Peyer's patch (tissue), 4 donors: ENCODE data around the gene ANKRD40CL. TPM values are rescaled to one million over a fixed set of nuclear protein-coding genes. Genes with fewer than 3 reads are reported as not detected.

Experiments used
- DNase-seq, 3 donors: peaks; one replicate each; pipeline ENCODE4 v3.0.0-alpha.2; 2017 to 2019
- H3K27ac ChIP-seq, 4 donors: fragments of 200-600 bp; sonication (generic); one replicate each; pipeline ENCODE4 v1.5.1; 2016 to 2019
- H3K27me3 ChIP-seq, 2 donors: fragments of 200-600 bp; sonication (generic); one replicate each; pipeline ENCODE4 v1.5.1; 2019
- H3K36me3 ChIP-seq, 3 donors: fragments of 200-600 bp; sonication (generic); one replicate each; pipeline ENCODE4 v1.5.1; 2016 to 2019
- H3K4me1 ChIP-seq, 4 donors: fragments of 200-600 bp; sonication (generic); one replicate each; pipeline ENCODE4 v1.5.1; 2016 to 2019
- H3K4me3 ChIP-seq, 4 donors: fragments of 200-600 bp; sonication (generic); 1 replicate in 3 of 4; 2 replicates in 1 of 4; pipeline ENCODE4 v1.5.1; 2016 to 2019; ENCODE audit warnings: mild to moderate bottlenecking in 1 of 4
- H3K9me3 ChIP-seq, 4 donors: fragments of 200-600 bp; sonication (generic); one replicate each; pipeline ENCODE4 v1.5.1; 2016 to 2019; ENCODE audit warnings: mild to moderate bottlenecking in 1 of 4
- CTCF ChIP-seq, 6 experiments: fragments of 450-650 bp in 4 of 6; fragments of 200-600 bp in 2 of 6; sonication (generic) in 1 of 6; IDR thresholded peaks; one replicate each; pipeline ENCODE4 v1.5.1; 2017 to 2019; ENCODE audit warnings: antibody characterized with exemption in 6 of 6, mild to moderate bottlenecking in 3 of 6, moderate library complexity in 1 of 6
- POLR2A ChIP-seq, 2 donors: fragments of 450-650 bp; IDR thresholded peaks; one replicate each; pipeline ENCODE4 v1.5.1; 2017; ENCODE audit warnings: antibody characterized with exemption in 2 of 2, mild to moderate bottlenecking in 2 of 2, moderate library complexity in 2 of 2
- total RNA-seq, 4 donors: library from RNA; depleted of rRNA; stranded (reverse); fragments of >200 nt; gene quantifications; one replicate each; pipeline ENCODE4 v1.1.0, GENCODE V29; 2016

The ANKRD40CL gene
- total RNA-seq, 4 donors from 2014 or later, result 9.9 to 150 (median 139) TPM

- Histone ChIP-seq H3K27ac (no peak overlapping the region), H3K4me1 (no peaks in the 10 kb centered on the region), H3K9me3 (no peaks in the 10 kb centered on the region), H3K36me3 (no peaks in the 10 kb centered on the region), H3K4me3 (no peak overlapping the region), H3K27me3 (no peaks in the 10 kb centered on the region)
- DNase-seq, result no peak
- TF ChIP-seq CTCF (IDR thresholded peaks at IDR 0.05) (no peak), POLR2A (IDR thresholded peaks at IDR 0.05) (no peak)
Observed at GRCh38 chr17:50794361-50794760, 27.0 kb upstream of the ANKRD40CL start.

GRCh38 chr17:50793007-50793406, 25.7 kb upstream of the ANKRD40CL start:
- no peak overlapping the region for H3K4me3 ChIP-seq
- no peak for DNase-seq
- TF ChIP-seq CTCF (IDR thresholded peaks at IDR 0.05), result no peak
- H3K27me3 ChIP-seq, result no peaks in the 10 kb centered on the region
- H3K4me1 ChIP-seq, result no peaks in the 10 kb centered on the region
- H3K36me3 ChIP-seq, result no peaks in the 10 kb centered on the region
- no peak overlapping the region for H3K27ac ChIP-seq
- no peaks in the 10 kb centered on the region for H3K9me3 ChIP-seq

GRCh38 chr17:50792132-50792531, 24.8 kb upstream of the ANKRD40CL start:
- no peak for DNase-seq
- no peak overlapping the region for H3K4me3 ChIP-seq
- H3K27ac ChIP-seq, result no peak overlapping the region
- H3K9me3 ChIP-seq, result no peaks in the 10 kb centered on the region
- H3K27me3 ChIP-seq, result no peaks in the 10 kb centered on the region
- H3K4me1 ChIP-seq, result no peaks in the 10 kb centered on the region
- TF ChIP-seq CTCF (IDR thresholded peaks at IDR 0.05) (no peak), POLR2A (IDR thresholded peaks at IDR 0.05) (no peak)
- no peaks in the 10 kb centered on the region for H3K36me3 ChIP-seq

- Histone ChIP-seq H3K36me3 (no peaks in the 10 kb centered on the region), H3K9me3 (no peaks in the 10 kb centered on the region), H3K27ac (no peak overlapping the region), H3K27me3 (no peaks in the 10 kb centered on the region), H3K4me3 (no peak overlapping the region), H3K4me1 (peaks cover 0 to 6% (median 0%) of the 10 kb centered on the region in 4 donors)
- no peak for TF ChIP-seq CTCF (IDR thresholded peaks at IDR 0.05)
- DNase-seq, result no peak
Observed at GRCh38 chr17:50790618-50791017, 23.3 kb upstream of the ANKRD40CL start.

- no peak for TF ChIP-seq CTCF (IDR thresholded peaks at IDR 0.05)
- TF ChIP-seq POLR2A (IDR thresholded peaks at IDR 0.05), result no peak
- no peak overlapping the region for H3K27ac ChIP-seq
Observed at GRCh38 chr17:50787106-50787505, 19.8 kb upstream of the ANKRD40CL start.

GRCh38 chr17:50785946-50786570, 18.7 kb upstream of the ANKRD40CL start:
- no peaks in the 10 kb centered on the region for H3K9me3 ChIP-seq
- H3K4me3 ChIP-seq, result no peak overlapping the region
- no peak overlapping the region for H3K27ac ChIP-seq
- H3K36me3 ChIP-seq, result no peaks in the 10 kb centered on the region
- H3K4me1 ChIP-seq, result peaks cover 0 to 6% (median 0%) of the 10 kb centered on the region in 4 donors
- TF ChIP-seq CTCF (IDR thresholded peaks at IDR 0.05) (no peak), POLR2A (IDR thresholded peaks at IDR 0.05) (no peak)
- DNase-seq, result no peak
- H3K27me3 ChIP-seq, result no peaks in the 10 kb centered on the region

More at GRCh38 chr17:50787106-50787505, 19.8 kb upstream of the ANKRD40CL start:
- no peak for DNase-seq
- no peaks in the 10 kb centered on the region for H3K36me3 ChIP-seq
- H3K27me3 ChIP-seq, result no peaks in the 10 kb centered on the region
- peaks cover 0 to 6% (median 0%) of the 10 kb centered on the region in 4 donors for H3K4me1 ChIP-seq
- H3K4me3 ChIP-seq, result no peak overlapping the region
- no peaks in the 10 kb centered on the region for H3K9me3 ChIP-seq
